Stimulated activated CD8-positive, alpha-beta memory T cell treated with anti-CD3 and anti-CD28 coated beads, Interleukin-15, amount 100 ng/mL, for 48 hours (primary cell): ENCODE results near the gene LYAR.
A peak's percentile ranks its signal among the peaks of the same experiment; 100 is the strongest.

Experiments
- DNase-seq, 2 donors: peaks; one replicate each; pipeline ENCODE4 v3.0.0-alpha.2; 2020; ENCODE audit warnings: low read depth in 2 of 2

LYAR gene

GRCh38 chr4:4289941-4290850, at the start of gene LYAR, which contains the start of gene ZBTB49:
LYAR (minus strand) TSS chr4:4290154; CDS start chr4:4283742, 6,412 bp downstream.
ZBTB49 (plus strand) TSS chr4:4290251; CDS start chr4:4299946, 9,695 bp downstream.
- peak; percentile 94 to 95 for DNase-seq

GRCh38 chr4:4339504-4340085, 49.6 kb upstream of the LYAR start:
- DNase-seq, result no peak

GRCh38 chr4:4338210-4339001, 48.5 kb upstream of the LYAR start:
- DNase-seq, result no peak

GRCh38 chr4:4334798-4335520, 45.0 kb upstream of the LYAR start:
- peak; percentile 51 to 56 for DNase-seq

GRCh38 chr4:4333265-4333706, 43.3 kb upstream of the LYAR start:
- no peak for DNase-seq

- DNase-seq, result no peak
Observed at GRCh38 chr4:4332529-4332928, 42.6 kb upstream of the LYAR start.

GRCh38 chr4:4330794-4331193, 40.8 kb upstream of the LYAR start:
- no peak for DNase-seq

GRCh38 chr4:4329496-4329895, 39.5 kb upstream of the LYAR start:
- no peak for DNase-seq

- no peak for DNase-seq
Observed at GRCh38 chr4:4328840-4329239, 38.9 kb upstream of the LYAR start.

GRCh38 chr4:4328206-4328605, 38.3 kb upstream of the LYAR start:
- no peak for DNase-seq

- DNase-seq, result no peak
Observed at GRCh38 chr4:4327652-4328121, 37.7 kb upstream of the LYAR start.

GRCh38 chr4:4326166-4326565, 36.2 kb upstream of the LYAR start:
- DNase-seq, result no peak

- DNase-seq, result no peak
Observed at GRCh38 chr4:4325321-4325720, 35.4 kb upstream of the LYAR start.

- no peak for DNase-seq
Observed at GRCh38 chr4:4323705-4324534, 34.0 kb upstream of the LYAR start.

GRCh38 chr4:4321951-4322688, 32.2 kb upstream of the LYAR start:
- no peak for DNase-seq

- DNase-seq, result no peak
Observed at GRCh38 chr4:4320951-4321714, 31.2 kb upstream of the LYAR start.

- no peak for DNase-seq
Observed at GRCh38 chr4:4320528-4320927, 30.6 kb upstream of the LYAR start.

GRCh38 chr4:4317496-4318232, 27.7 kb upstream of the LYAR start:
- DNase-seq, result no peak
